H1 (cell line): ENCODE results near the gene PRPF31. TPM values are rescaled to one million over a fixed set of nuclear protein-coding genes. Genes with fewer than 3 reads are reported as not detected.

Source experiments
- BCL11A ChIP-seq, 2 experiments: IDR thresholded peaks; one replicate each; pipeline ENCODE4 v1.6.1; 2011; ENCODE audit warnings: low read depth in 2 of 2, low read length in 2 of 2, mild to moderate bottlenecking in 2 of 2
- EP300 ChIP-seq, 2 experiments: IDR thresholded peaks; 1 replicate in 1 of 2; 2 replicates in 1 of 2; pipeline ENCODE4 v1.6.1; 2011 to 2012; ENCODE audit warnings: low read depth in 2 of 2, low read length in 2 of 2, mild to moderate bottlenecking in 2 of 2, borderline replicate concordance in 1 of 2, inconsistent platforms in 1 of 2, moderate library complexity in 1 of 2
- EZH2 ChIP-seq: fragments of 200-600 bp; sonication (generic); IDR thresholded peaks from 2 replicates; pipeline ENCODE4 v1.7.1; 2012; ENCODE audit warnings: low read depth, mild to moderate bottlenecking, moderate library complexity, low read length, inconsistent platforms; ENCODE audit not compliant: severe bottlenecking
- KDM4A ChIP-seq: IDR thresholded peaks from one replicate; pipeline ENCODE4 v1.7.1; 2012; ENCODE audit warnings: low read depth, mild to moderate bottlenecking, moderate library complexity, low read length, inconsistent platforms; ENCODE audit not compliant: severe bottlenecking
- MAFK ChIP-seq: IDR thresholded peaks from 2 replicates; pipeline ENCODE4 v1.6.1; 2012; ENCODE audit warnings: low read depth, mild to moderate bottlenecking, improper control_type of control experiment, low read length
- MAX ChIP-seq: IDR thresholded peaks from 2 replicates; pipeline ENCODE4 v1.6.1; 2012; ENCODE audit warnings: inconsistent platforms
- RAD21 ChIP-seq, 2 experiments: IDR thresholded peaks in 1 of 2; conservative IDR thresholded peaks in 1 of 2; 2 replicates each; pipeline ENCODE4 v1.6.1; 2011; ENCODE audit warnings: low read depth in 2 of 2, low read length in 2 of 2, improper control_type of control experiment in 1 of 2, inconsistent platforms in 1 of 2, mild to moderate bottlenecking in 1 of 2, moderate library complexity in 1 of 2
- RBBP5 ChIP-seq: IDR thresholded peaks from 2 replicates; pipeline ENCODE4 v1.7.1; 2012; ENCODE audit warnings: low read depth, mild to moderate bottlenecking, inconsistent platforms, low read length, moderate library complexity, borderline replicate concordance
- RNF2 ChIP-seq: fragments of 200-900, 300-1000 bp; sonication (generic); IDR thresholded peaks from 2 replicates; pipeline ENCODE4 v1.7.1; 2016; ENCODE audit warnings: borderline replicate concordance, low read depth, mild to moderate bottlenecking, antibody characterized with exemption, low read length; ENCODE audit not compliant: poor library complexity, severe bottlenecking; ENCODE audit errors: missing control alignments
- RXRA ChIP-seq: IDR thresholded peaks from 2 replicates; pipeline ENCODE4 v1.6.1; 2011; ENCODE audit warnings: low read depth, mild to moderate bottlenecking, low read length, moderate library complexity; ENCODE audit not compliant: insufficient read depth
- SAP30 ChIP-seq: fragments of 300-600 bp; sonication (generic); IDR thresholded peaks from 2 replicates; pipeline ENCODE4 v1.7.1; 2012; ENCODE audit warnings: low read length, moderate library complexity, mild to moderate bottlenecking, inconsistent platforms; ENCODE audit not compliant: insufficient read depth, insufficient replicate concordance
- SIRT6 ChIP-seq: IDR thresholded peaks from one replicate; pipeline ENCODE4 v1.7.1; 2012; ENCODE audit warnings: low read length, inconsistent platforms
- SP1 ChIP-seq: IDR thresholded peaks from 2 replicates; pipeline ENCODE4 v1.6.1; 2011; ENCODE audit warnings: low read depth, low read length
- SP4 ChIP-seq: IDR thresholded peaks from 2 replicates; pipeline ENCODE4 v1.6.1; 2012; ENCODE audit warnings: low read length, inconsistent platforms
- TAF7 ChIP-seq: optimal IDR thresholded peaks from 2 replicates; pipeline ENCODE3; 2011; ENCODE audit warnings: low read depth, mild to moderate bottlenecking, inconsistent platforms, low read length, moderate library complexity, borderline replicate concordance
- TEAD4 ChIP-seq: IDR thresholded peaks from 2 replicates; pipeline ENCODE4 v1.6.1; 2012; ENCODE audit warnings: low read depth, low read length, inconsistent platforms, mixed read lengths
- polyA plus RNA-seq, 7 experiments: library from polyadenylated mRNA; depleted of rRNA in 3 of 7; stranded (reverse) in 5 of 7; unstranded in 2 of 7; fragments of >200 nt in 5 of 7; fragments of 200-250 nt in 2 of 7; gene quantifications; 1 replicate in 5 of 7; 2 replicates in 1 of 7; 4 replicates in 1 of 7; pipeline versions ENCODE4 v1.2.1 to v1.2.3, GENCODE V29; 2011 to 2013; ENCODE audit warnings: missing spikeins in 2 of 7, mixed read lengths in 2 of 7
- total RNA-seq: library from RNA; stranded (reverse); fragmentation: NEBNext Ultra II Directional; extraction: Animal tissue kit (Norgen Biotek cat#: 25700); gene quantifications from 2 replicates; pipeline ENCODE4 v1.2.1, GENCODE V29; 2021
- TF ChIP-seq, protein P1 (sequence below), 3 experiments: IDR thresholded peaks; 1 replicate in 2 of 3; 2 replicates in 1 of 3; pipeline versions ENCODE4 v1.5.1 to v1.6.1; 2011; ENCODE audit warnings: low read length in 3 of 3, mild to moderate bottlenecking in 3 of 3, inconsistent platforms in 2 of 3, low read depth in 1 of 3, moderate library complexity in 1 of 3; ENCODE audit not compliant: insufficient read depth in 1 of 3; ENCODE audit errors: control extremely low read depth in 1 of 3

PRPF31 gene
- total and polyA plus RNA-seq, 2 of the 8 experiments (the other 6 are each of a cell fraction or from before 2014, with no cell fraction given): 51.1 to 97.4 TPM

DNA sequence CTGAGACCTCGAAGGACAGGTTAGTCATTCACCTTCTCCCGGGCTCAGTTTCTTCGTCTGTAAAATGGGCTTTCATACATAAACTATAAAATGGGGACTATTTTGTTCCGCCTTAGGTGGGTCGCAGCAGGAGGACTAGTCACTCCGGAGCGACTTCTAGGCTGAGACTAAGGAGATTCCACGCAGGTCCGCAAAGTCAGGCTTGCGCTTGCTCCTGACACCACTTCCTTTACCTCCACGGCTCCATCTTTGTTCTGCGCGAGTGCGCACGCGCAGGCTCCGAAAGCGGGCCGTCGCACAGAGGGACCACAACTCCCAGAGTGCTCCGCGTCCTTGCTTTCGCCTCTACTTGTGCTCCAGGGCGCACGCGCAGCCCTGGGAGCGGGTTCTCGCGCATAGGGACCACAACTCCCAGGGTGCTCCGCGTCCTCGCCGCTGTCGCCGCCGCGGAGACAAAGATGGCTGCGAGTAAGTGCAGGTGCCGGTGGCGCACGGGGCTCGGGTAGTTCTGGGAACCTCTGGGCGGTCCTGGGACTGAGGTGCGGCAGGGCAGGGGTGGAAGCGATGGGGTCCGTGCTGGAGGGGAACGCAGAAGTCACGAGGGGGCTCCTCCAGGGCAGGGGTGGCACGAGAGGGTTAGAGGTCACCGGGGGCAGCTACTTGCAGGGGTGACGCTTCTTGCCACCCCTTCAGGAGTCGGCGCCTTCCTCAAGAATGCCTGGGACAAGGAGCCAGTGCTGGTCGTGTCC is 13.0 kb upstream of the PRPF31 start, which contains the start of gene NDUFA3 (continued):
- 0 out of 2 replicates have a peak, but pooled peaks have one; percentile 5 for TF ChIP-seq SP1
- no peak for TF ChIP-seq RAD21 (IDR thresholded peaks at IDR 0.05 in 1 of 2, conservative IDR thresholded peaks at IDR 0.05 in 1 of 2; ENCODE audit: low read depth in 2 of 2, low read length in 2 of 2)
- TF ChIP-seq, protein P1, sequence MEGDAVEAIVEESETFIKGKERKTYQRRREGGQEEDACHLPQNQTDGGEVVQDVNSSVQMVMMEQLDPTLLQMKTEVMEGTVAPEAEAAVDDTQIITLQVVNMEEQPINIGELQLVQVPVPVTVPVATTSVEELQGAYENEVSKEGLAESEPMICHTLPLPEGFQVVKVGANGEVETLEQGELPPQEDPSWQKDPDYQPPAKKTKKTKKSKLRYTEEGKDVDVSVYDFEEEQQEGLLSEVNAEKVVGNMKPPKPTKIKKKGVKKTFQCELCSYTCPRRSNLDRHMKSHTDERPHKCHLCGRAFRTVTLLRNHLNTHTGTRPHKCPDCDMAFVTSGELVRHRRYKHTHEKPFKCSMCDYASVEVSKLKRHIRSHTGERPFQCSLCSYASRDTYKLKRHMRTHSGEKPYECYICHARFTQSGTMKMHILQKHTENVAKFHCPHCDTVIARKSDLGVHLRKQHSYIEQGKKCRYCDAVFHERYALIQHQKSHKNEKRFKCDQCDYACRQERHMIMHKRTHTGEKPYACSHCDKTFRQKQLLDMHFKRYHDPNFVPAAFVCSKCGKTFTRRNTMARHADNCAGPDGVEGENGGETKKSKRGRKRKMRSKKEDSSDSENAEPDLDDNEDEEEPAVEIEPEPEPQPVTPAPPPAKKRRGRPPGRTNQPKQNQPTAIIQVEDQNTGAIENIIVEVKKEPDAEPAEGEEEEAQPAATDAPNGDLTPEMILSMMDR (IDR thresholded peaks at IDR 0.05; ENCODE audit: control extremely low read depth in 1 of 3, insufficient read depth in 1 of 3, low read depth in 1 of 3, low read length in 3 of 3): no peak
- TF ChIP-seq MAX: peak; percentile 55; the same call in 1 of the 2 replicates
- no peak for TF ChIP-seq TAF7
- TF ChIP-seq MAFK: no peak
- no peak for TF ChIP-seq RNF2
- TF ChIP-seq RXRA: no peak
- TF ChIP-seq BCL11A (IDR thresholded peaks at IDR 0.05; ENCODE audit: low read depth in 2 of 2, low read length in 2 of 2): no peak
- no peak for TF ChIP-seq SAP30
- TF ChIP-seq EP300 (IDR thresholded peaks at IDR 0.05; ENCODE audit: borderline replicate concordance in 1 of 2, low read depth in 2 of 2, low read length in 2 of 2): no peak
- no peak for TF ChIP-seq SP4
- no peak for TF ChIP-seq EZH2
- TF ChIP-seq KDM4A: peak; percentile 63
- TF ChIP-seq SIRT6: no peak
- TF ChIP-seq TEAD4: no peak
- no peak for TF ChIP-seq RBBP5
